AG04450 (cell line): ENCODE results near the gene UBE3D. TPM values are rescaled to one million over a fixed set of nuclear protein-coding genes. Genes with fewer than 3 reads are reported as not detected.
"Not testable (repeated sequence)": the region's sequence is repeated elsewhere in the genome, so short reads cannot be mapped to it uniquely, and the experiment has no call there.

ENCODE experiments used
- CTCF ChIA-PET: fragments of 300-600, 350-600 bp; formaldehyde crosslinking; extraction: SDS; loops from one replicate; lab custom pipeline; 2022; ENCODE audit warnings: antibody characterized with exemption, inconsistent platforms; lab: Charles Lee
- POLR2A ChIA-PET: fragments of 350-600 bp; formaldehyde crosslinking; extraction: SDS; loops from one replicate; lab custom pipeline; 2021; ENCODE audit warnings: antibody characterized with exemption, inconsistent platforms; lab: Yijun Ruan, JAX
- DNase-seq: peaks from one replicate; pipeline ENCODE4 v3.0.0-alpha.2; 2011; ENCODE audit warnings: low read depth, low spot score
- H3K27ac ChIP-seq: one replicate; pipeline ENCODE4 v1.5.1; 2012; ENCODE audit warnings: low read depth, low read length, control low read depth
- H3K27me3 ChIP-seq: one replicate; pipeline ENCODE4 v1.6.0; 2012; ENCODE audit warnings: low read length; ENCODE audit not compliant: control insufficient read depth, insufficient read depth
- H3K4me3 ChIP-seq: 2 replicates; pipeline ENCODE4 v1.5.1; 2011; ENCODE audit warnings: mild to moderate bottlenecking, low read depth, low read length, control low read depth
- H3K9me3 ChIP-seq: 2 replicates; pipeline ENCODE4 v1.5.1; 2012; ENCODE audit warnings: low read length; ENCODE audit not compliant: control insufficient read depth, insufficient read depth
- polyA plus RNA-seq: library from polyadenylated mRNA; depleted of rRNA; stranded (reverse); fragments of >200 nt; gene quantifications from 2 replicates; pipeline ENCODE4 v1.2.3, GENCODE V29; 2011
- TF ChIP-seq, protein P1 (sequence below): IDR thresholded peaks from 2 replicates; pipeline ENCODE4 v1.5.1; 2011; ENCODE audit warnings: low read depth, low read length, control low read depth, inconsistent platforms

Gene UBE3D
- polyA plus RNA-seq, 1 experiment, result 6.4 TPM

DNA sequence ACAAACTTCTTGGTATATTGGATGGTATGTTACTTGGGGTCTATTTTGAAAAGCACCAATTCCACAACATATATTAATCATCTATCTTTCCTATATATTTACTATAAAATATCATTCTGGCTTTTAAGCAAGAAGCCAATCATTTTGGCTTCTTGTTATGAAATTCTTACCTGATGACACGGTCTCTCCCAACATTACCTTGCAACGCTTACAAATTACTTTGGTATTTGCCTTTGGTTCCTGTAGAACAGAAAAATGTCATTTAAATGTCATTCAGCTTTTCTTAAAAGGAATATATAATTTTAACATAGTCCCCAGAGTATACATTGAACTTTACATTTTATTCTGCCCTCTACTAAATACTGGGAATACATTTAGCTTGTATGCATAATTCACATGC lies 27.4 kb downstream of the UBE3D start:
- H3K9me3 ChIP-seq, result no peaks in the 10 kb centered on the region
- TF ChIP-seq, protein P1, sequence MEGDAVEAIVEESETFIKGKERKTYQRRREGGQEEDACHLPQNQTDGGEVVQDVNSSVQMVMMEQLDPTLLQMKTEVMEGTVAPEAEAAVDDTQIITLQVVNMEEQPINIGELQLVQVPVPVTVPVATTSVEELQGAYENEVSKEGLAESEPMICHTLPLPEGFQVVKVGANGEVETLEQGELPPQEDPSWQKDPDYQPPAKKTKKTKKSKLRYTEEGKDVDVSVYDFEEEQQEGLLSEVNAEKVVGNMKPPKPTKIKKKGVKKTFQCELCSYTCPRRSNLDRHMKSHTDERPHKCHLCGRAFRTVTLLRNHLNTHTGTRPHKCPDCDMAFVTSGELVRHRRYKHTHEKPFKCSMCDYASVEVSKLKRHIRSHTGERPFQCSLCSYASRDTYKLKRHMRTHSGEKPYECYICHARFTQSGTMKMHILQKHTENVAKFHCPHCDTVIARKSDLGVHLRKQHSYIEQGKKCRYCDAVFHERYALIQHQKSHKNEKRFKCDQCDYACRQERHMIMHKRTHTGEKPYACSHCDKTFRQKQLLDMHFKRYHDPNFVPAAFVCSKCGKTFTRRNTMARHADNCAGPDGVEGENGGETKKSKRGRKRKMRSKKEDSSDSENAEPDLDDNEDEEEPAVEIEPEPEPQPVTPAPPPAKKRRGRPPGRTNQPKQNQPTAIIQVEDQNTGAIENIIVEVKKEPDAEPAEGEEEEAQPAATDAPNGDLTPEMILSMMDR, result no peak
- no peak overlapping the region for H3K27ac ChIP-seq
- DNase-seq, result no peak
- ChIA-PET CTCF (interaction anchor here (0.9 to 1.2 kb wide), 2 partner anchors 27 to 30 kb away, joined by 3 to 7 read pairs; partner anchors contain the start of gene UBE3D), POLR2A (no interaction called here)
- no peaks in the 10 kb centered on the region for H3K27me3 ChIP-seq
- H3K4me3 ChIP-seq, result no peak overlapping the region

DNA sequence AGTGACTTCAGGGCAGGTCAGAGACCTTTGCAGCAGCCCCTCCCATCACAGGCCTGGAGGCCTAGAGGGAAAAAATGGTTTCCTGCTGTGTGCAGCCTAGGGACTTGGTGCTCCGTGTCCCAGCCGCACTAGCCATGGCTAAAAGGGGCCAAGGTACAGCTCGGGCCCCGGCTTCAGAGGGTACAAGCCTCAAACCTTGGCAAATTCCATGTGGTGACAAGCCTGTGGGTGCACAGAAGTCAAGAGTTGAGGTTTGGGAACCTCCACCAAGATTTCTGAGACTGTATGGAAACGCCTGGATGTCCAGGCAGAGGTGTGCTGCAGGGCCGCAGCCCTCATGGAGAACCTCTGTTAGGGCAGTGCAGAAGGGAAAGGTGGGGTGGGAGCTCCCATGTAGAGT lies 34.0 kb downstream of the UBE3D start:
- no peak overlapping the region for H3K27ac ChIP-seq
- ChIA-PET POLR2A (no interaction called here), CTCF (no interaction called here)
- no peak for DNase-seq
- TF ChIP-seq, protein P1, result no peak
- H3K9me3 ChIP-seq, result peaks cover 11% of the 10 kb centered on the region
- H3K4me3 ChIP-seq, result no peak overlapping the region
- no peaks in the 10 kb centered on the region for H3K27me3 ChIP-seq

DNA sequence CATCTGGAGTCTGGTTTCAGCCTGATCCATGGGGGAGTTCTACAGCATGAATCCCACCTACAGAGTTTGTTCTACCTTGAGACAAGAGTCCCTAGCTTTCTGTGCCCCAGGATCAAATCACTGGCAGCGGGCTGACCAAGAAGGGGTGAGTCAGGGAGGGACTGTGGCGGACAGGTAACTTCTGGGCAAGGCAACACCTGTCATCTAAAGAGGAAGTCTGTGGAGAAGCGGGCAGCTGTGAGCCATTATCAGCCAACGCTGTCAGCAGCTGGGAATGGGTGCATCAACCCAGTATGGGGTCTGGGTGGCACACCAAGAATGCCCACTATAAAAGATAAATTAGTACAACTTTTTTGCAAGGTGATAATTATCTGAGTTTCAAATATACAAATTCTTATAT lies 45.9 kb downstream of the UBE3D start:
- POLR2A ChIA-PET, result no interaction called here
- Histone ChIP-seq H3K27ac (no peak overlapping the region), H3K4me3 (no peak overlapping the region)

DNA sequence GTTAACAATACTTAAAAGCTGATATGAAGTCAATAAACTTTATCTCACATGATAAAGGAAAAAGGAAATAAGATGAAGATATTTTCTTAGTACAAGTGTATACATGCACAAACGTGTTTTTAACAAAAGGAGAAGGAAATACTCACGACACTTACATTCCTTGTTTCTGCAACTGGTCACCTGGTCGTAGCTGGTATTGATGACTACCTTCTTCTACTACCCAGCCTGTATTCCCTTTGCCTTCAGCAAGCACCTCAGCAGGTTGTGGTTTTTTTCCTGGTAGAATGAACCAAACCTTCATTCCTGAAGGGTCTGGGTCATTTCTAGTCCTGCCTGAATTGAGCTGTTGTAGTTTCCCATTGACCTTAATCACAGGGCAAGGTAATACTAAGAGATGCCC lies 54.5 kb downstream of the UBE3D start:
- H3K4me3 ChIP-seq, CTCF ChIA-PET, POLR2A ChIA-PET, H3K27me3 ChIP-seq, DNase-seq, H3K9me3 ChIP-seq, H3K27ac ChIP-seq: not testable (repeated sequence)

More for the DNA sequence above, 45.9 kb downstream of the UBE3D start:
- TF ChIP-seq, protein P1, result no peak
- DNase-seq, result no peak
- CTCF ChIA-PET, result interaction anchor here (0.6 to 1.8 kb wide), 2 partner anchors 38 to 47 kb away, joined by 3 to 6 read pairs; partner anchors contain the start of gene DOP1A
- no peaks in the 10 kb centered on the region; the same call in 1 of the 2 replicates for H3K9me3 ChIP-seq
- no peaks in the 10 kb centered on the region for H3K27me3 ChIP-seq

DNA sequence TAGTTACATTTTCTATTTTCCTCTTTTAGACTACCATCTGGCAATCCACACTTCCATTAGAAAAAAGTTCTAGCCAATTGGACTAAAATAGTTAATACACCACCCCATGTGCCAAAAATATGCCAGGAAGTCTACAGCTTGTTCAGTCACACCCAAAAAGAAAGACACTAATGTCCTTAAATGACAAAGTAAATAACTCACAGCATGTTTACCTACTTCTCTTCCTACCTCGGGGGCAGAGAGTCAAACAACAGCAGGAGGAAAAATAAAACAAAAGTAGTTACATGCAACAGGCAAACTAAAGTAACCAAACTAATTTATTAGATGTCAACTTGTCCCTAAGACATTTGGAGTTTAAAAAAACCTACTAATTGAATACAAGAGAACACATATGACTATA lies 57.0 kb downstream of the UBE3D start:
- POLR2A ChIA-PET, result no interaction called here
- H3K4me3 ChIP-seq, result no peak overlapping the region
- no peak for DNase-seq
- TF ChIP-seq, protein P1, result no peak
- no peaks in the 10 kb centered on the region for H3K9me3 ChIP-seq
- H3K27ac ChIP-seq, result no peak overlapping the region
- CTCF ChIA-PET, result no interaction called here
- no peaks in the 10 kb centered on the region for H3K27me3 ChIP-seq
